Measurements from ENCODE around the gene TAP2.

Gene TAP2

GRCh38 chr6:32852018-32852843 lies 13.7 kb upstream of the TAP2 start:
- no peak for ATAC-seq
- TF ChIP-seq POU6F1 (CRISPR knock-in tag; IDR thresholded peaks at IDR 0.05; ENCODE audit: borderline replicate concordance, low read depth): no peak
- TF ChIP-seq BACH2 (CRISPR knock-in tag; IDR thresholded peaks at IDR 0.05; ENCODE audit: borderline replicate concordance): no peak
- no peak for TF ChIP-seq CSRNP3 (CRISPR knock-in tag; IDR thresholded peaks at IDR 0.05)
- TF ChIP-seq TCF4 (CRISPR knock-in tag; IDR thresholded peaks at IDR 0.05; ENCODE audit: borderline replicate concordance): no peak
- no peak for TF ChIP-seq ZFP3 (CRISPR knock-in tag; IDR thresholded peaks at IDR 0.05)
- TF ChIP-seq PATZ1 (CRISPR knock-in tag; IDR thresholded peaks at IDR 0.05; ENCODE audit: borderline replicate concordance): no peak
- no peak for TF ChIP-seq ZNF565 (CRISPR knock-in tag; conservative IDR thresholded peaks at IDR 0.05; ENCODE audit: low read depth)
- no peak for TF ChIP-seq ZFP30 (CRISPR knock-in tag; IDR thresholded peaks at IDR 0.05)
- TF ChIP-seq ZNF8 (CRISPR knock-in tag; IDR thresholded peaks at IDR 0.05): no peak
- TF ChIP-seq GLIS3 (CRISPR knock-in tag; IDR thresholded peaks at IDR 0.05): no peak
- TF ChIP-seq CSDC2 (CRISPR knock-in tag; IDR thresholded peaks at IDR 0.05): no peak

GRCh38 chr6:32851025-32851424 lies 12.5 kb upstream of the TAP2 start:
- ATAC-seq: no peak

More at GRCh38 chr6:32851025-32851424, 12.5 kb upstream of the TAP2 start:
- no peak for TF ChIP-seq RARB (CRISPR knock-in tag; IDR thresholded peaks at IDR 0.05)
- no peak for TF ChIP-seq ZNF8 (CRISPR knock-in tag; IDR thresholded peaks at IDR 0.05)
- no peak for TF ChIP-seq BACH2 (CRISPR knock-in tag; IDR thresholded peaks at IDR 0.05; ENCODE audit: borderline replicate concordance)
- TF ChIP-seq PPARA (CRISPR knock-in tag; IDR thresholded peaks at IDR 0.05; ENCODE audit: borderline replicate concordance): no peak
- TF ChIP-seq TOX (CRISPR knock-in tag; IDR thresholded peaks at IDR 0.05; ENCODE audit: borderline replicate concordance): no peak
- TF ChIP-seq ZNF565 (CRISPR knock-in tag; conservative IDR thresholded peaks at IDR 0.05; ENCODE audit: low read depth): no peak
- TF ChIP-seq OSR1 (CRISPR knock-in tag; IDR thresholded peaks at IDR 0.05): no peak
- no peak for TF ChIP-seq POU6F1 (CRISPR knock-in tag; IDR thresholded peaks at IDR 0.05; ENCODE audit: borderline replicate concordance, low read depth)
- no peak for TF ChIP-seq CREB5 (CRISPR knock-in tag; IDR thresholded peaks at IDR 0.05; ENCODE audit: low read depth)
- no peak for TF ChIP-seq TSHZ2 (CRISPR knock-in tag; IDR thresholded peaks at IDR 0.05)
- TF ChIP-seq ISL1 (CRISPR knock-in tag; IDR thresholded peaks at IDR 0.05): no peak
